HEK293T (cell line): ENCODE results near the gene GTF2A2.
"Not testable (repeated sequence)": the region's sequence is repeated elsewhere in the genome, so short reads cannot be mapped to it uniquely, and the experiment has no call there.

Source experiments
- CTCF ChIA-PET: fragments of 350-600 bp; formaldehyde crosslinking; extraction: SDS; loops from one replicate; lab custom pipeline; 2021; ENCODE audit warnings: antibody characterized with exemption, inconsistent platforms; lab: Yijun Ruan, JAX
- POLR2A ChIA-PET: fragments of 350-600 bp; formaldehyde crosslinking; extraction: SDS; loops from one replicate; lab custom pipeline; 2020; ENCODE audit warnings: antibody characterized with exemption, inconsistent platforms; lab: Yijun Ruan, JAX
- DNase-seq: peaks from one replicate; pipeline ENCODE4 v3.0.0; 2012; ENCODE audit warnings: mixed read lengths; ENCODE audit errors: extremely low spot score
- ARNT ChIP-seq: fragments of 450-650 bp; IDR thresholded peaks from 2 replicates; pipeline ENCODE4 v1.6.1; 2017; ENCODE audit warnings: mild to moderate bottlenecking
- BHLHE40 ChIP-seq: fragments of 450-650 bp; IDR thresholded peaks from 2 replicates; pipeline ENCODE4 v1.6.1; 2016; ENCODE audit warnings: mild to moderate bottlenecking, moderate library complexity, borderline replicate concordance
- CTBP1 ChIP-seq: fragments of 450-650 bp; IDR thresholded peaks from 2 replicates; pipeline ENCODE4 v1.6.1; 2016; ENCODE audit warnings: borderline replicate concordance
- ELF4 ChIP-seq: fragments of 450-650 bp; IDR thresholded peaks from 2 replicates; pipeline ENCODE4 v1.6.1; 2017; ENCODE audit warnings: antibody characterized with exemption
- FOXA1 ChIP-seq: fragments of 450-650 bp; IDR thresholded peaks from 2 replicates; pipeline ENCODE4 v1.6.1; 2016; ENCODE audit warnings: mild to moderate bottlenecking
- FOXK2 ChIP-seq: fragments of 450-650 bp; IDR thresholded peaks from 2 replicates; pipeline ENCODE4 v1.6.1; 2016; ENCODE audit warnings: mild to moderate bottlenecking
- FOXM1 ChIP-seq: fragments of 450-650 bp; IDR thresholded peaks from 2 replicates; pipeline ENCODE4 v1.6.1; 2017; ENCODE audit warnings: mild to moderate bottlenecking, borderline replicate concordance
- HDGF ChIP-seq: fragments of 450-650 bp; IDR thresholded peaks from 2 replicates; pipeline ENCODE4 v1.6.1; 2017; ENCODE audit warnings: antibody characterized with exemption, borderline replicate concordance
- L3MBTL2 ChIP-seq: fragments of 450-650 bp; conservative IDR thresholded peaks from 2 replicates; pipeline ENCODE4 v1.6.1; 2016; ENCODE audit warnings: mild to moderate bottlenecking
- LEF1 ChIP-seq: fragments of 450-650 bp; IDR thresholded peaks from 2 replicates; pipeline ENCODE4 v1.6.1; 2017; ENCODE audit warnings: mild to moderate bottlenecking, borderline replicate concordance
- NFRKB ChIP-seq: fragments of 450-650 bp; IDR thresholded peaks from 2 replicates; pipeline ENCODE4 v1.6.1; 2016; ENCODE audit warnings: mild to moderate bottlenecking, moderate library complexity
- SP1 ChIP-seq: fragments of 450-650 bp; IDR thresholded peaks from 2 replicates; pipeline ENCODE4 v1.6.1; 2017
- SUZ12 ChIP-seq: fragments of 450-650 bp; IDR thresholded peaks from 2 replicates; pipeline ENCODE4 v1.6.1; 2016; ENCODE audit warnings: mild to moderate bottlenecking
- TARDBP ChIP-seq: fragments of 450-650 bp; IDR thresholded peaks from 2 replicates; pipeline ENCODE4 v1.6.1; 2016
- ZNF384 ChIP-seq: fragments of 450-650 bp; IDR thresholded peaks from 2 replicates; pipeline ENCODE4 v1.6.1; 2016
- TF ChIP-seq, protein P1 (sequence below): fragments of 450-650 bp; IDR thresholded peaks from 2 replicates; pipeline ENCODE4 v1.6.1; 2016

GTF2A2 gene

DNA sequence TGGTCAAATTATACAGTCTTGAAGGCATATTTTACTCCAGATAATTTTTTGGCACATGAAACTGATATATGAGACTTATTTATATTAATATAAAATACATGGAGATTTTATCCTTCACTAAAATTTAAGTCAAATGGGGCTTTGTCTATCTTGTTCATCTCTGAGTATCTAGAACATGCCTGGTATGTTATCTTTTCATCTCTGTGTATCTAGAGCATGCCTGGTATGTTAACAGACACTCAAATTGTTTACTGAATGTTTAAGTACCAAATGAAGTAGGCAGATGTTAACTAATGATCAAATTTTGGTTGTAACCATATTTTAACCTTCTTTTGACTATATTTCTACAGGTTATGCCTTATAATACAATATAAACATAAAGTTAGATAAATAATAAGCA, 7.7 kb downstream of the GTF2A2 start:
- ChIA-PET POLR2A (interaction anchor here (1.0 kb wide), 1 partner anchor 8 kb away, joined by 4 read pairs; the partner anchor contains the start of gene GTF2A2), CTCF (no interaction called here)
- no peak for TF ChIP-seq TARDBP
- TF ChIP-seq SUZ12: no peak
- no peak for TF ChIP-seq HDGF
- no peak for TF ChIP-seq FOXK2
- TF ChIP-seq, protein P1, sequence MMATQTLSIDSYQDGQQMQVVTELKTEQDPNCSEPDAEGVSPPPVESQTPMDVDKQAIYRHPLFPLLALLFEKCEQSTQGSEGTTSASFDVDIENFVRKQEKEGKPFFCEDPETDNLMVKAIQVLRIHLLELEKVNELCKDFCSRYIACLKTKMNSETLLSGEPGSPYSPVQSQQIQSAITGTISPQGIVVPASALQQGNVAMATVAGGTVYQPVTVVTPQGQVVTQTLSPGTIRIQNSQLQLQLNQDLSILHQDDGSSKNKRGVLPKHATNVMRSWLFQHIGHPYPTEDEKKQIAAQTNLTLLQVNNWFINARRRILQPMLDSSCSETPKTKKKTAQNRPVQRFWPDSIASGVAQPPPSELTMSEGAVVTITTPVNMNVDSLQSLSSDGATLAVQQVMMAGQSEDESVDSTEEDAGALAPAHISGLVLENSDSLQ: no peak
- TF ChIP-seq FOXA1: no peak
- TF ChIP-seq ZNF384: no peak
- no peak for TF ChIP-seq L3MBTL2
- no peak for TF ChIP-seq BHLHE40
- TF ChIP-seq LEF1: no peak
- DNase-seq: no peak

DNA sequence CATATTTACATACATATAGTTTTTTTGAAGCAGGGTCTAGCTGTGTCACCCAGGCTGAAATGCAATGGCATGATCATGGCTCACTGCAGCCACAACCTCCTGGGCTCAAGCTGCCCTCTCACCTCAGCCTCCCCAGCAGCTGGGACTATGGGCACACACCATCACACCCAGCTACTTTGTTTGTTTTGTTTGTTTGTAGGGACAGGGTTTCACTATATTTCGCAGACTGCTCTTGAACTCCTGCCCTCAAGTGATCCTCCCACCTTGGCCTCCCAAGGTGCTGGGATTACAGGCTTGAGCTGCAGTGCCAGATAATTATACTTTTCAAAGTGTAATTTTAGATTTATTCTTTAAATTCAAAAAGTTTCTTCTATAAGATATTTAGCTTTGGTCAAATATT, 10.2 kb downstream of the GTF2A2 start:
- CTCF ChIA-PET: interaction anchor here (1.7 kb wide), 1 partner anchor 11 kb away, joined by 7 read pairs; the partner anchor contains the start of gene GTF2A2
- no peak for TF ChIP-seq ARNT
- POLR2A ChIA-PET: interaction anchor here (1.3 kb wide), 1 partner anchor 10 kb away, joined by 3 read pairs; the partner anchor contains the start of gene GTF2A2
- no peak for DNase-seq

DNA sequence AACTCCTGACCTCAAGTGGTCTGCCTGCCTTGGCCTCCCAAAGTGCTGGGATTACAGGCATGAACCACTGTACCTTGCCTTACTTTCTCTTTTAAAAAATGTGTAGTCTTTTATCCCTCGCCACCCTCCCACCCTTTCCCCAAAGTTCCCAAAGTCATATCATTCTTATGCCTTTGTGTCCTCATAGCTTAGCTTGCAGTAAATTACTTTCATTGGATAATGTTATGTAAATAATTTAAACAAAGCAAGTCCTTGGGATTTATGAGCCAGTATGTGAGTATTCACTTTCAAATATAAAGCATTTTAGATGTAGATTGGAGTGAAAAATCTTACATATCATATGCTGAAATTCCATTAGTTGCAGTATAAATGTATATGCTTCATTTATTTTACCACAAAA, 11.0 kb downstream of the GTF2A2 start:
- ChIA-PET CTCF (interaction anchor here (1.7 kb wide), 1 partner anchor 12 kb away, joined by 7 read pairs; the partner anchor contains the start of gene GTF2A2), POLR2A (no interaction called here)
- DNase-seq: no peak
- TF ChIP-seq FOXA1: no peak
- TF ChIP-seq FOXK2: no peak
- no peak for TF ChIP-seq NFRKB
- TF ChIP-seq CTBP1: no peak
- no peak for TF ChIP-seq TARDBP
- no peak for TF ChIP-seq SP1
- TF ChIP-seq ZNF384: no peak
- no peak for TF ChIP-seq FOXM1
- TF ChIP-seq L3MBTL2: no peak
- no peak for TF ChIP-seq HDGF
- TF ChIP-seq BHLHE40: no peak
- no peak for TF ChIP-seq ARNT
- TF ChIP-seq SUZ12: no peak

DNA sequence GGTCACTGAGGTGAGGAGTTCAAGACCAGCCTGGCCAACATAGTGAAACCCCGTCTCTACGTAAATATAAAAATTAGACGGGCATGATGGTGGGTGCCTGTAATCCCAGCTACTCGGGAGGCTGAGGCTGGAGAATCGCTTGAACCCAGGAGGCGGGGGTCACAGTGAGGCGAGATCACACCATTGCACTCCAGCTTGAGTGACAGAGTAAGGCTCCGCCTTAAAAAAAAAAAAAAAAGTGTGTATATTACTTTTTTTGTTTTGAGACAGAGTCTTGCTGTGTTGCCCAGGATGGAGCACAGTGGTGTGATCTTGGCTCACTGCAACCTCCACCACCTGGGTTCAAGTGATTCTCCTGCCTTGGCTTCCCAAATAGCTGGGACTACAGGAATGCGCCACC, 11.5 kb downstream of the GTF2A2 start:
- POLR2A ChIA-PET, CTCF ChIA-PET, DNase-seq: not testable (repeated sequence)

DNA sequence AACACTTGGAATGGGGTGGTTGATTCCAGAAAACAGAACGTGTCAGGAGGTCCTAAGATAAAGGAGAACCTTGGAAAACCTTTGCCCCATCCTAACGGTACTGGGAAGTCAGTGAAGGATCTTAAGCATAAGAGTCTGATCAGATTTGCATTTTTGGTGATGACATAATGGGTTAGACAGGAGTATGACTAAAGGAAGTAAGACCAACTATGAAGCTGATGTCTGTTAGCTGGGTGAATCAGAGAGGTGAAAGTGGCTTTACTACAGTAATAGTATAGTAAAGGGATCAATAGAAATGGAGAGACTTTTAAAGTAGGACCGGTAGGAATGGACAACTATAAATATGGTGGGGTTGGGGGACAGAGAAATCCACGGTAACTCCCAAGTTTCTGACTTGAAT, 12.6 kb downstream of the GTF2A2 start:
- CTCF ChIA-PET: no interaction called here
- TF ChIP-seq, protein P1: no peak
- TF ChIP-seq SP1: no peak
- TF ChIP-seq TARDBP: no peak
- no peak for TF ChIP-seq NFRKB
- no peak for TF ChIP-seq FOXK2
- no peak for TF ChIP-seq LEF1
- no peak for TF ChIP-seq FOXA1
- TF ChIP-seq BHLHE40: no peak
- no peak for TF ChIP-seq HDGF
- TF ChIP-seq L3MBTL2: no peak
- no peak for TF ChIP-seq FOXM1
- no peak for DNase-seq
- POLR2A ChIA-PET: no interaction called here

DNA sequence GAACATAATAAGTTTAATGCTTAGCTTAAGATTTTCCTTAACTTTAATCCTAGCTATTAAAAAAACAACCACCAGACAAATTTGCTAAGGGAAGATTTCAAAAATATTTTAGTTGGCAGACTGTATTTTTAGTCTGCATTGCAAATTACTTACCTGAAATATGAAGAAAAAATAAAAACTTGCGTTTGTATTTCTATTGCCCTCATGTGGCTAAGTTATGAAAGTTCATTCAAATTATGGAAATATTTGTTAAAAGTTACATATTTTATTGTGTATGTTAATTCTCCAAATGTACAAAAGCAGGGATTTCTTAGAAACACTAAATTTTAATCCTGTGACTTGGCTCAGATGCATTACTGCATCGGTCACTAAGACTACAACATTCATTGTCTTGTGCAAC, 15.0 kb downstream of the GTF2A2 start:
- DNase-seq: no peak
- POLR2A ChIA-PET: no interaction called here
- CTCF ChIA-PET: no interaction called here
- no peak for TF ChIP-seq SUZ12

DNA sequence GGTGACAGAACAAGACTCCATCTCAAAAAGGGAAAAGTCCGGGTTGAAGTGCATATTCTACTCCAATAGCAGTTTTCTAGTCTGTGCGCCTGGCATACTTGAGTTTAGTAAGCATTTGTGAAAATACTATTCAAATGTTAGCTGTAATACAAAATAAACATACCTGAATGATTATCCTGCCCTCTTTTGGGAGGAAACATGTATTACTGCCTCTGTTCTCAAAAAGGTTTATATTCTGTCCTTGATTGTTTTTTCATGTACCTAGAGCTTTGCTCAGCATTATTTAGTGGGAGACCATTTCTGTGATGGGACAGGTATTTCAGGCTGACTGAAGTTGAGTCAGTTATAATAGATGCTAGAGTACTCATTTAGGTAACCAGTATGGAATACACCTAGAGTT, 19.8 kb downstream of the GTF2A2 start:
- POLR2A ChIA-PET, DNase-seq: not testable (repeated sequence)
- CTCF ChIA-PET: interaction anchor here (0.9 kb wide), 1 partner anchor 43 kb away, joined by 3 read pairs; no protein-coding TSS in a partner anchor

DNA sequence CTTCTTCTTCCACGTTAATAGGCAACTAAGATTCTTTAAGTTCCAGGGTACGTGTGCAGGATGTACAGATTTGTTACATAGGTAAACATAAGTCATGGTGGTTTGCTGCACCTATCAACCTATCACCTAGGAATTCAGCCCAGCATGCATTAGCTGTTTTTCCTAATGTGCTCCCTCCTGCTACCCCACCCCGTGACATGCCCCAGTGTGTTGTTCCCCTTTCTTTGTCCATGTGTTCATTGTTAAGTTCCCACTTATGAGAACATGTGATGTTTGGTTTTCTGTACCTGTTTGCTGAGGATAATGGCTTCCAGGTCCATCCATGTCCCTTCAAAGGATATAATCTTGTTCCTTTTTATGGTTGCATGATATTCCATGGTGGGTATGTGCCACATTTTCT, 21.1 kb downstream of the GTF2A2 start:
- no peak for DNase-seq
- POLR2A ChIA-PET: no interaction called here
- CTCF ChIA-PET: no interaction called here
- TF ChIP-seq BHLHE40 (no peak), L3MBTL2 (no peak), HDGF (no peak), FOXA1 (no peak), LEF1 (no peak)

DNA sequence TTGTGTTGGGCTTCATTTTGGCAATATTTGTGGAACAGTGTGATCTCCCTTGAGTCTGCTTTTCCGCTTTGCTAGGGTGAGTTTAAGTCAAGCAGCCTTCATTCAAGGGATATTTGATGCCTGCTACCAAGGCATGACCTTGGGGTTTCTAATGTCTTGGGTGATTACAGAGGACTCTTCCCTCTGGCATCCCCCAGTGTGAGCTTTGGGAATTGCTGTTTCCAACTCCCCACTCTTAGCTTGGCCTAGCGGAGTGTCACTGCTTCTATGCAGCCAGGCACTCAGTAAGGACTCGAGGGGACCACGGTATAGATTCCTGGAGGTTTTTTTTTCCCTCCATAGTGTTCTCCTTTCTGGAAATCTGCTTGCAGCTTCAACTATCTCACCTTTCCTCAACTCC, 24.6 kb downstream of the GTF2A2 start:
- TF ChIP-seq FOXK2 (no peak), ELF4 (no peak), ZNF384 (no peak), L3MBTL2 (no peak), NFRKB (no peak), FOXM1 (no peak), BHLHE40 (no peak), ARNT (no peak), CTBP1 (no peak), LEF1 (no peak), SUZ12 (no peak), TARDBP (no peak), HDGF (no peak), SP1 (no peak), FOXA1 (no peak)
- TF ChIP-seq, protein P1: no peak
- CTCF ChIA-PET: interaction anchor here (0.6 to 0.8 kb wide), 3 partner anchors 18 to 104 kb away, joined by 3 to 4 read pairs (median 3); no protein-coding TSS in a partner anchor
- peak; percentile 25 for DNase-seq
- POLR2A ChIA-PET: interaction anchor here (0.5 to 1.1 kb wide), 2 partner anchors 25 to 100 kb away, joined by 3 read pairs; partner anchors contain the start of gene GTF2A2
